ENCODE results near the gene CABP2.

DNA sequence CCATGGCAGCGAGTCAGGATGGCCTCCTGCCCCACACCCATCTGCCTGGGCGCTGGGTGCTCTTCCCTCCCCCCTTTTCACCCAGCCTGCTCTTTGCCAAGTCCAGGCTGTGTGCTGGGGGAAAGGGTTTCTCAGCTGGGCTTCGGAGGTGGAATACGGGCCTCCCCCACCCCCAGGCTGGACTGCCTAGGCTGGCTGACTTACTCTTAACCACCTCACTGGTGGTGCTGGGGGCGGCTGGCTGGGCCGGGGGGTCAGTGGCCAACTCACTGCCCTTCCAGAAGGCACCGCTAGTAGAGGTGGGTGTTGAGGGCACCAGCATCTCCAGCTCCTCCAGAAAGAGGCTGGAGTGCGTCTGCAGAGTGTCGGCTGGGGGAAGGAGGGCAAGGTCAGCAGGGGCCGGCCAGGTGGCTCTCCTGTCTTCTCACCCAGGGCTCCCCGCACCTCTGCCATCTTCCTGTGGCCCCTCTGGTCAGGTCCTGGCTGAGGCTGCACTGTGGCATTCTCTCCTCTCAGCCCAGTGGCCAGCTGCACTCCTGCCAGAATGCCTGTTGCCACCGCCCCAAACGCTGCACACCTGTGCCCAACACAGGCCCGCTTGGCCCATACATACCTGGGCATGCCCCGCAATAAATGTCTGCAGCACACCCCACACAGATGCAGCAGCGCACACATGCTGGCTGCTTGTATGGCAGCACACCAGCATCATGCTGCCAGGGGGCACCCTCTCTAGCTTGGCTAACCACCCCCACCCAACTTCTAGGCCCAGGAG lies 27.8 kb downstream of the CABP2 start:
- TF ChIP-seq TAF1 (IDR thresholded peaks at IDR 0.05; ENCODE audit: borderline replicate concordance, low read depth, low read length) (no peak), POLR2A (IDR thresholded peaks at IDR 0.05; ENCODE audit: low read depth, low read length) (no peak)
